Panc1 (cell line): ENCODE results near the gene NACA. TPM values are rescaled to one million over a fixed set of nuclear protein-coding genes. Genes with fewer than 3 reads are reported as not detected.

Experiments
- ATAC-seq: fragments of 200-7000 bp; cut with Tn5 transposase; 2 replicates; pipeline ENCODE4 v1.9.1; 2020; ENCODE audit warnings: mild to moderate bottlenecking, moderate library complexity
- BruUV-seq: library from RNA; stranded (reverse); fragments of 400-500 nt; replicated peaks from 2 replicates; lab custom pipeline; 2021; lab: Mats Ljungman, UMichigan
- CTCF ChIA-PET: fragments of 300-600 bp; sonication (Branson Sonifier 250); formaldehyde crosslinking; loops from one replicate; lab custom pipeline; 2022; ENCODE audit warnings: antibody characterized with exemption; lab: Charles Lee
- POLR2A ChIA-PET: fragments of 300-600 bp; sonication (Branson Sonifier 250); formaldehyde crosslinking; loops from one replicate; lab custom pipeline; 2022; ENCODE audit warnings: antibody characterized with exemption; lab: Charles Lee
- DNase-seq: peaks from one replicate; pipeline ENCODE4 v3.0.0-alpha.2; 2010; ENCODE audit warnings: low read depth, low spot score
- H3K27ac ChIP-seq: 2 replicates; pipeline ENCODE4 v1.5.1; 2011; ENCODE audit warnings: mild to moderate bottlenecking, low read length, inconsistent platforms
- H3K27me3 ChIP-seq: fragments of 200-500 bp; sonication (Bioruptor generic); 2 replicates; pipeline ENCODE4 v1.6.0; 2014; ENCODE audit warnings: low read length, inconsistent platforms; ENCODE audit not compliant: control insufficient read depth, insufficient read depth
- H3K36me3 ChIP-seq: fragments of 200-500 bp; sonication (Bioruptor generic); 2 replicates; pipeline ENCODE4 v1.5.1; 2014; ENCODE audit warnings: inconsistent platforms, mild to moderate bottlenecking, low read length, moderate library complexity; ENCODE audit not compliant: control insufficient read depth, insufficient read depth
- H3K4me1 ChIP-seq: 2 replicates; pipeline ENCODE4 v1.5.1; 2011; ENCODE audit warnings: inconsistent platforms, mild to moderate bottlenecking, low read length, moderate library complexity; ENCODE audit not compliant: control insufficient read depth, insufficient read depth
- H3K4me3 ChIP-seq, 2 experiments: 2 replicates each; pipeline ENCODE4 v1.5.1; 2011 to 2012; ENCODE audit warnings: low read depth in 2 of 2, low read length in 2 of 2, mild to moderate bottlenecking in 2 of 2, inconsistent platforms in 1 of 2, moderate library complexity in 1 of 2
- H3K9me3 ChIP-seq: fragments of 200-500 bp; sonication (Bioruptor generic); 2 replicates; pipeline ENCODE4 v1.5.1; 2014; ENCODE audit warnings: low read depth, mild to moderate bottlenecking, inconsistent platforms, low read length, moderate library complexity; ENCODE audit not compliant: control insufficient read depth, insufficient read depth
- POLR2AphosphoS5 ChIP-seq: IDR thresholded peaks from 2 replicates; pipeline ENCODE4 v1.6.1; 2012; ENCODE audit warnings: mild to moderate bottlenecking, low read depth, low read length, moderate library complexity
- SIN3A ChIP-seq: IDR thresholded peaks from 2 replicates; pipeline ENCODE4 v1.6.1; 2012; ENCODE audit warnings: low read depth, mild to moderate bottlenecking, low read length, moderate library complexity, borderline replicate concordance; ENCODE audit not compliant: insufficient read depth
- TCF7L2 ChIP-seq: IDR thresholded peaks from 2 replicates; pipeline ENCODE4 v1.6.1; 2011; ENCODE audit warnings: mild to moderate bottlenecking, low read depth, low read length, inconsistent platforms
- in situ Hi-C: cut with HindIII; loops from 2 replicates; pipeline ENCODE4 v1.10.0; 2016; ENCODE audit warnings: low sequenced_read_pairs, low pct_unique_long_range_greater_than_20kb
- intact Hi-C: fragments of 100-400 bp; cut with micrococcal nuclease; formaldehyde crosslinking; loops from one replicate; pipeline ENCODE4 v1.10.0; 2022; ENCODE audit not compliant: unreplicated experiment
- total RNA-seq: library from RNA; stranded (reverse); gene quantifications from one replicate; pipeline ENCODE4 v1.2.1, GENCODE V29; 2021; ENCODE audit not compliant: unreplicated experiment
- TF ChIP-seq, protein P1 (sequence below), 2 experiments: IDR thresholded peaks; 2 replicates each; pipeline ENCODE4 v1.6.1; 2011 to 2012; ENCODE audit warnings: low read depth in 2 of 2, control low read depth in 1 of 2, low read length in 1 of 2, mild to moderate bottlenecking in 1 of 2, moderate library complexity in 1 of 2; ENCODE audit not compliant: insufficient read depth in 1 of 2
- TF ChIP-seq, protein P2 (sequence below): fragments of 450-650 bp; IDR thresholded peaks from 2 replicates; pipeline ENCODE4 v1.5.1; 2017; ENCODE audit warnings: mild to moderate bottlenecking

The NACA gene
- total RNA-seq, 1 experiment from 2014 or later = 716 TPM

DNA sequence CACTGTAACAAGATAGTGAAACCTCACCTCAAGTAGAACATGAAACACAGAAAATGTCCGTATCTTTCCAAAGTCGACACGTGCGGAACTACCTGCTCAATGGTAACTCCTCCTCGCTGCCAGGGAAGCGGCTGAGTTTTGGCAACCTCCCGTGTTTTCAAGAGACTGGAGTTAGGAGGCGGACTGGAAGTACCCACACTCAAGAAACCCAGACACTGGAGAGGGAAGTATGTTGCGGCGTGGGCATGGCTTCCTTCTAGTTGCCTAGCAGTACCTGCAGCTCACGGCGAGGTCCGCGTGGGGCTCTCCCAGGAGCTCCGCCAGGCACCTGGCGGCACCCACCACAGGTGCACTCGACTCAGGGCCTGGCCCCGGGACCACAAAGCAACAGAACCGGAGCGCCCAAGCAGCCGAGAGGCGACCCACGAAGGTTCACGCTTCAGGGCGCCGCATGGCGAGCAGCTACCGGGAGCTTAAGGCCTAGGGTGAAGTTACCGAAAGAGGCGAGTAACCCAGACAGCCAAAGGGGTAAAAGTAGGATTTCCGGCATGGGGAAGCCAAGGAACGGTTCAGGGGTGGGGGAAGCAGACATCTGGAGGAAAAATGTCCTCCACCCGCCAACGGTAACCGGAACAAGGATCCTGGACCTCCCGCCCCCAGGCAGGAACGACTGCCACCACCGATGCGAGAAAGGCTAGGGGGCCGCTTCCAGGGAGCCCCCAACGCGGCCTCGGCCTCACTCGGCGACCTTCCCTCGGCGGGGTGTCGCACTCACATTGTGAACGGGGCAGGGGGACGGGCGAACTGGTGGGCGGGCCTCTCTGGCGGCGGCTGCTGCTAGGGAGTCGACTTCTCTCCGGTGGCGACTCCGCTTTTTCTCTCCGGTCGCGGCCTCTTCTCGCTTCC is 37.6 kb downstream of the NACA start:
- DNase-seq = no peak
- no TSS peak for BruUV-seq
- peak; percentile 56 for ATAC-seq
- Histone ChIP-seq H3K4me1 (no peaks in the 10 kb centered on the region), H3K4me3 (peak overlapping the region; percentile 97), H3K36me3 (peaks cover 9% of the 10 kb centered on the region), H3K27ac (peak overlapping the region; percentile 93), H3K27me3 (no peaks in the 10 kb centered on the region), H3K9me3 (no peaks in the 10 kb centered on the region)
- TF ChIP-seq, protein P1, sequence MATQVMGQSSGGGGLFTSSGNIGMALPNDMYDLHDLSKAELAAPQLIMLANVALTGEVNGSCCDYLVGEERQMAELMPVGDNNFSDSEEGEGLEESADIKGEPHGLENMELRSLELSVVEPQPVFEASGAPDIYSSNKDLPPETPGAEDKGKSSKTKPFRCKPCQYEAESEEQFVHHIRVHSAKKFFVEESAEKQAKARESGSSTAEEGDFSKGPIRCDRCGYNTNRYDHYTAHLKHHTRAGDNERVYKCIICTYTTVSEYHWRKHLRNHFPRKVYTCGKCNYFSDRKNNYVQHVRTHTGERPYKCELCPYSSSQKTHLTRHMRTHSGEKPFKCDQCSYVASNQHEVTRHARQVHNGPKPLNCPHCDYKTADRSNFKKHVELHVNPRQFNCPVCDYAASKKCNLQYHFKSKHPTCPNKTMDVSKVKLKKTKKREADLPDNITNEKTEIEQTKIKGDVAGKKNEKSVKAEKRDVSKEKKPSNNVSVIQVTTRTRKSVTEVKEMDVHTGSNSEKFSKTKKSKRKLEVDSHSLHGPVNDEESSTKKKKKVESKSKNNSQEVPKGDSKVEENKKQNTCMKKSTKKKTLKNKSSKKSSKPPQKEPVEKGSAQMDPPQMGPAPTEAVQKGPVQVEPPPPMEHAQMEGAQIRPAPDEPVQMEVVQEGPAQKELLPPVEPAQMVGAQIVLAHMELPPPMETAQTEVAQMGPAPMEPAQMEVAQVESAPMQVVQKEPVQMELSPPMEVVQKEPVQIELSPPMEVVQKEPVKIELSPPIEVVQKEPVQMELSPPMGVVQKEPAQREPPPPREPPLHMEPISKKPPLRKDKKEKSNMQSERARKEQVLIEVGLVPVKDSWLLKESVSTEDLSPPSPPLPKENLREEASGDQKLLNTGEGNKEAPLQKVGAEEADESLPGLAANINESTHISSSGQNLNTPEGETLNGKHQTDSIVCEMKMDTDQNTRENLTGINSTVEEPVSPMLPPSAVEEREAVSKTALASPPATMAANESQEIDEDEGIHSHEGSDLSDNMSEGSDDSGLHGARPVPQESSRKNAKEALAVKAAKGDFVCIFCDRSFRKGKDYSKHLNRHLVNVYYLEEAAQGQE (IDR thresholded peaks at IDR 0.05; ENCODE audit: insufficient read depth in 1 of 2, low read depth in 2 of 2, low read length in 1 of 2) = no peak
- no peak for TF ChIP-seq TCF7L2
- TF ChIP-seq, protein P2, sequence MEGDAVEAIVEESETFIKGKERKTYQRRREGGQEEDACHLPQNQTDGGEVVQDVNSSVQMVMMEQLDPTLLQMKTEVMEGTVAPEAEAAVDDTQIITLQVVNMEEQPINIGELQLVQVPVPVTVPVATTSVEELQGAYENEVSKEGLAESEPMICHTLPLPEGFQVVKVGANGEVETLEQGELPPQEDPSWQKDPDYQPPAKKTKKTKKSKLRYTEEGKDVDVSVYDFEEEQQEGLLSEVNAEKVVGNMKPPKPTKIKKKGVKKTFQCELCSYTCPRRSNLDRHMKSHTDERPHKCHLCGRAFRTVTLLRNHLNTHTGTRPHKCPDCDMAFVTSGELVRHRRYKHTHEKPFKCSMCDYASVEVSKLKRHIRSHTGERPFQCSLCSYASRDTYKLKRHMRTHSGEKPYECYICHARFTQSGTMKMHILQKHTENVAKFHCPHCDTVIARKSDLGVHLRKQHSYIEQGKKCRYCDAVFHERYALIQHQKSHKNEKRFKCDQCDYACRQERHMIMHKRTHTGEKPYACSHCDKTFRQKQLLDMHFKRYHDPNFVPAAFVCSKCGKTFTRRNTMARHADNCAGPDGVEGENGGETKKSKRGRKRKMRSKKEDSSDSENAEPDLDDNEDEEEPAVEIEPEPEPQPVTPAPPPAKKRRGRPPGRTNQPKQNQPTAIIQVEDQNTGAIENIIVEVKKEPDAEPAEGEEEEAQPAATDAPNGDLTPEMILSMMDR = no peak
- peak; percentile 54; the same call in 1 of the 2 replicates for TF ChIP-seq POLR2AphosphoS5
- TF ChIP-seq SIN3A = 0 out of 2 replicates have a peak, but pooled peaks have one; percentile 50
- ChIA-PET CTCF (no interaction called here), POLR2A (interaction anchor here (0.6 to 0.7 kb wide), 3 partner anchors 18 to 36 kb away, joined by 5 to 10 read pairs (median 9); no protein-coding TSS in a partner anchor)
- intact Hi-C loops = loop anchor here (2.0 kb wide), 1 partner anchor 37 kb away; the partner anchor contains the start of gene NACA
- in situ Hi-C loops = no loop called here

DNA sequence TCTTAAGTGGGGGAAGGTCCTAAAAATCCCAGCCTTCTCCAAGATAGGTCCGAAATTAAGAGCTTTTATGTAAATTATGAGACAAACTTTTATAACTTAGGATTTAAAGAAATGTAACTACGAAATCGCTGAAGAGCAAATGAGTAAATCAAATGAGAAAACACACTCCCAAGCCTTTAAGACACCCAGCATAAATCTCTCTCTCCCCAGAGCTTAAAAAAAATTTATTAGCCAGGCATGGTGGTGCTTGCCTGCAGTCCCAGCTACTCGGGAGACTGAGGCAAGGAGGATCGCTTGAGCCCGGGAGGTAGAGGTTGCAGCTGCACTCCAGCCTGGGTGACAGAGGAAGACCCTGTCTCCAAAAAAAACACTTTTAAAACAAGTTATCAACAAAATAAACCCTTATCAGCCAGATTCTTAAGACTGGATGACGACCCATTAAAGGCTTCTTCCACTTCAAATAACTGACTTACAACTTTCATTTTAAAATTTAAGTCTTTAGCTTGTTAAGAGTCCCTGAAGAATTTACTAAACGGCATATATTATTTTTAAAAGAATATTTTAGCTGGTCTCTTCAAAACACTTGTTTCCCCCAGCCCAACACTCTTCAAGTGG is 40.2 kb downstream of the NACA start:
- POLR2A ChIA-PET = interaction anchor here (0.7 kb wide), 1 partner anchor 80 kb away, joined by 7 read pairs; no protein-coding TSS in a partner anchor

More for the DNA sequence above, 40.2 kb downstream of the NACA start:
- Histone ChIP-seq H3K27me3 (no peaks in the 10 kb centered on the region), H3K27ac (peak overlapping the region; percentile 75), H3K9me3 (no peaks in the 10 kb centered on the region), H3K4me1 (no peaks in the 10 kb centered on the region; the same call in 1 of the 2 replicates), H3K36me3 (peaks cover 9% of the 10 kb centered on the region), H3K4me3 (peak overlapping the region; percentile 97)
- ATAC-seq (no peak), DNase-seq (no peak)
- no TSS peak for BruUV-seq
- in situ Hi-C loops = no loop called here
- intact Hi-C loops = no loop called here
- CTCF ChIA-PET = interaction anchor here (0.6 to 0.7 kb wide), 2 partner anchors 52 to 56 kb away, joined by 3 to 6 read pairs; no protein-coding TSS in a partner anchor
- 0 out of 2 replicates have a peak, but pooled peaks have one; percentile 39 for TF ChIP-seq POLR2AphosphoS5
- TF ChIP-seq, protein P2 = no peak
